SK-N-DZ (cell line): ENCODE measurements around the gene SESTD1.
"Not testable (repeated sequence)": the region's sequence is repeated elsewhere in the genome, so short reads cannot be mapped to it uniquely, and the experiment has no call there.

Experiments used
- DNase-seq: peaks from one replicate; pipeline ENCODE4 v3.0.0-alpha.2; 2015; ENCODE audit warnings: low spot score

Gene SESTD1

GRCh38 chr2:179266271-179266670 lies 1.6 kb upstream of the SESTD1 start:
- DNase-seq, result no peak

DNA sequence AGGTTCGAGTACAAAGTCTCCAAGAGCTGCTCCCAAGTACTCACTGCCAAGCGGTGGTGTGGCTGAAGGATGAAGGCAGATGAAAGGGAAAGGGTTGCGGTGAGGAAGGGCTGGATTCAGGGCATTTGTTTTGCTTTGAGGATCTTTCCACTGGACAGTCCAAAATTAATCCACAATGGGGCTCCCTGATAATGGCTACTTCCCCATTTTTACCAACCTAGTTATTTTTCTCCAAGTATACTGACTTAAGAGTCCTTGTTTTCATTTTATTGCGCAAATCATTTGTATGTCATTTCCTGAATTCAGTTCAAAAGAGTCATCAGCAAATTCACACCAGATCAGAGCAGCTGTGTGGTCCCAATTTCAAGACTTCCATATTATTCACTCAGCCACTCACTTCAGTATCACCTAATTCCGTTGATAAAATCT lies 464 bp upstream of the SESTD1 start:
- DNase-seq, result no peak

GRCh38 chr2:179263446-179264367 lies 925 bp downstream of the SESTD1 start:
- peak; percentile 51 for DNase-seq

DNA sequence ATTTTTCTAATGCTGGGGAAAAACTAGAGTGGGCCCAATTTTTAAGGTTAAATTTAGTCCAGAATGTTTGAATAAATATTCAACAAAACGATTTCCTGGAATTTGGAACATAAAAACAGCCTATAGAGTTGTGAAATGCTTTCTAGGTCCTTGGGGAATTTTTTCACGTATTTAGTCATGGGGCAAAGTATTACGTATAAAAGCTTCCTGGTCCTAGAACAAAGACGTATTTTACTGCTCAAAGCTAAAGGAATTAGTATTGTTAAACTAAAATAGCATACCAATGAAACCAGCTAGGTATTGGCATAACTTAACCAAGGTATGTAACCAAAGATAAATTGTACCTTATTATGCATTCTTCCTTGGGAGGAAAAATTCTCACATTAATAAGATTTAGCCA lies 1.6 kb downstream of the SESTD1 start:
- DNase-seq, result no peak

DNA sequence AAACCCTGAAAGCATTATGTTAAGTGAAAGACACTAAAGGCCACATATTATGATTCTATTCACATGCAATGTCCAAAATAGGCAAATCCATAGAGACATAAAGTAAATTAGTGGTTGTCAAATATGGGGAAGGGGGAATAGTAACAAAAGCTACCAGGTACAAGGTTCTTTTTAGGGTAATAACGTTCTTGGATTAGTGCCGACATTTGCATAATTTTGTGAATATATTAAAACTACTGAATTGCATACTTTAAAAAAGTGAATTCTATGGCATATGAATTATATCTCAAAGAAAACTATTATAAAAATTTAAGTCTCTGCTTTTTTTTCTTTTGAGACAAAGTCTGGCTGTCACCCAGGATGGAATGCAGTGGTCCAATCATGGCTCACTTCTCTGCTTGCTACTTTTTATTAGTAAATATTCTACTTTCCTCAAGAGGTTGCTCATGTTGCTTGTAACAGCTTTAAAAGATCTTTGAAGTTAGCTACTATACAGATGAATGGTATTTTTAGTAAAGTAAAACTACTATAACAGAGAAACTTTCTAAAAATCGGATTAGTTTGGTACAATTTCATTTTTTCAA lies 2.5 kb downstream of the SESTD1 start:
- DNase-seq, result no peak

- no peak for DNase-seq
Measured at GRCh38 chr2:179261151-179261825, 3.3 kb downstream of the SESTD1 start.

GRCh38 chr2:179260224-179260623 lies 4.4 kb downstream of the SESTD1 start:
- DNase-seq, result no peak

- DNase-seq, result no peak
Measured at GRCh38 chr2:179255129-179255528, 9.5 kb downstream of the SESTD1 start.

GRCh38 chr2:179253226-179253625 lies 11.4 kb downstream of the SESTD1 start:
- no peak for DNase-seq

GRCh38 chr2:179252423-179252822 lies 12.2 kb downstream of the SESTD1 start:
- no peak for DNase-seq

- DNase-seq, result no peak
Measured at GRCh38 chr2:179251870-179252269, 12.8 kb downstream of the SESTD1 start.

DNA sequence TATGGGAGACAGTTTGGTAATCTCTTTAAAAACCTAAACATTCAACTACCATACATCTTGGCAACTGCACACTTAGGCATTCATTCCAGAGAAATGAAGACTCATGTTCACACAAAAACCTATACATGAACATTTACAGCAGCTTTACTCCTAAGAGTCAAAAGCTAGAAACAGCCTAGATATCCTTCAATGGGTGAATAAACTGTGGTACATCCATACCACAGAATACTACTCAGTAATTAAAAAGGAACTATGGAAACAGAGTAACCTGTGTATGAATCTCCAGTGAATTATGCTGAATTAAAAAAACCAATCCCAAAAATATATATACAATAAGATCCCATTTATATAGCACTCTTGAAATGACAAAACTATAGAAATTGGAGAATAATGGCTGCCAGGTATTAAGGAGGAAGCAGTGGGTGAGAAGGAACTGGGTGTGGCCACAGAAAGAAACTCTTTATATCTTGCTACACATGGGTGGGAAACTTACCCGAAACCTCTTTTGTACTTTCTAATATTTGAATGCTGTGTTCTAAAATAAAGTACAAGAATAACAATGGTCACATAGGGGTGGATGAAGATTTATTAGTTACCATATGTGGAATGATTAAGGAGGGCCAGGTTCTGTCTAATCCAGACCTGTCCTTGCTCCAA lies 13.7 kb downstream of the SESTD1 start:
- no peak for DNase-seq

- DNase-seq, result no peak
Measured at GRCh38 chr2:179250095-179250494, 14.5 kb downstream of the SESTD1 start.

DNA sequence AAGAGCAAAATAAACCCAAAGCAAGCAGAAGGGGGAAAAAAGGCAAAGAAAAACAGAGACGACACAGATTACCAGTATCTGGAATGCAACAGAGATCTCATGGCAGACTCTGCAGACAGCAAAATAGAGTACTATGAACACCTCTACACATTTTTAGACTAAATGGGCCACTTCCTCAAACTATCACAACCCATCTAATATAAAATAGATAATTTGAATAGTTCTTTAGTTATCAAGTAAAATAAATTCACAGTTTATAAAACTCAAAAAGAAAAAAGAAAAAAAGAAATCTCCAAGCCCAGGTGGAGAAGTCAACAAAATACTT lies 16.6 kb downstream of the SESTD1 start:
- no peak for DNase-seq

GRCh38 chr2:179247318-179248023 lies 17.2 kb downstream of the SESTD1 start:
- DNase-seq, result no peak

GRCh38 chr2:179245843-179246242 lies 18.8 kb downstream of the SESTD1 start:
- DNase-seq, result not testable (repeated sequence)

DNA sequence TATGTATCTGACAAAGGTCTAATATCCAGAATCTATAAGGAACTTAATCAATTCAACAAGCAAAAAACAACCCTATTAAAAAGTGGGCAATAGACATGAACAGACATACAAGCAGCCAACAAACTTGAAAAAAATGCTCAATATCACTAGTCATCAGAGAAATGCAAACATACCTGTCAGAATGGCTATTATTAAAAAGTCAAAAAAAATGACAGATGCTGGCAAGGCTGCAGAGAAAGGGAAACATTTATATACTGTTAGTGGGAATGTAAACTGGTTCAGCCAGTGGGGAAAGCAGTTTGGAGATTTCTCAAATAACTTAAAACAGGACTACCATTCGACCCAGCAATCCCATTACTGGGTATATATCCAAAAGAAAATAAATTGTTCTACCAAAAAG lies 21.6 kb downstream of the SESTD1 start:
- no peak for DNase-seq

GRCh38 chr2:179240481-179241451 lies 23.9 kb downstream of the SESTD1 start:
- no peak for DNase-seq

GRCh38 chr2:179239838-179240237 lies 24.8 kb downstream of the SESTD1 start:
- no peak for DNase-seq

DNA sequence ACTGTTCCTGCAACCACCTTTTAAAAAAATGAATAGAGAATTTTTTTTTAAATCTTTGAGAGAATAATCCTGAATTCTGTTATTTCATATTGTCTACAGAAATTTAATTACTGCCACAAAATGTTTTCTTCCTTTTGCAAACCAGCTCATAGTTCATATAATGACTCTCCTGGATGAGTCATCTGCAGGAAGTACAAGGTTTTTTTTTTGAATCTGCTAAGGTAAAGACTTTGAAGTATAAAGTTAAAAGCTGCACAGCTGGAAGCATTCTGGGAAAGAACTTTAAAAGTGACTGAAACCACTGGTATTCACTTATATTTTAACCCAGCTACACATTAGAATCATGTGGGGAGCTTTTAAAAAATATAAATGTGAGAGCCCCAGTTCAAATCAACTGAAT lies 25.4 kb downstream of the SESTD1 start:
- DNase-seq, result no peak
